Suprapubic skin (tissue), 4 donors: ENCODE measurements around the gene BDH1. TPM values are rescaled to one million over a fixed set of nuclear protein-coding genes. Genes with fewer than 3 reads are reported as not detected.

Source experiments
- DNase-seq, 2 donors: peaks; one replicate each; pipeline ENCODE4 v3.0.0-alpha.2; 2019; ENCODE audit warnings: low spot score in 2 of 2
- H3K27ac ChIP-seq: fragments of 200-600 bp; sonication (generic); one replicate; pipeline ENCODE4 v1.5.1; 2019
- H3K27me3 ChIP-seq: fragments of 200-600 bp; sonication (generic); one replicate; pipeline ENCODE4 v1.5.1; 2019
- H3K36me3 ChIP-seq: fragments of 200-600 bp; sonication (generic); one replicate; pipeline ENCODE4 v1.5.1; 2019
- H3K4me1 ChIP-seq: fragments of 200-600 bp; sonication (generic); one replicate; pipeline ENCODE4 v1.5.1; 2019
- H3K4me3 ChIP-seq: fragments of 200-600 bp; sonication (generic); one replicate; pipeline ENCODE4 v1.5.1; 2019; ENCODE audit warnings: mild to moderate bottlenecking
- H3K9me3 ChIP-seq: fragments of 200-600 bp; sonication (generic); one replicate; pipeline ENCODE4 v1.5.1; 2019
- EP300 ChIP-seq: sonication (generic); formaldehyde crosslinking; IDR thresholded peaks from one replicate; pipeline ENCODE4 v1.6.1; 2017; ENCODE audit warnings: antibody characterized with exemption
- POLR2A ChIP-seq, 2 donors: fragments of 450-650 bp; IDR thresholded peaks; one replicate each; pipeline ENCODE4 v1.6.1; 2017; ENCODE audit warnings: antibody characterized with exemption in 2 of 2, mild to moderate bottlenecking in 2 of 2, moderate library complexity in 2 of 2
- POLR2AphosphoS5 ChIP-seq, 3 donors: sonication (generic); formaldehyde crosslinking; IDR thresholded peaks; one replicate each; pipeline ENCODE4 v1.6.1; 2017; ENCODE audit warnings: antibody characterized with exemption in 3 of 3
- WGBS: methylation state at CpG from one replicate; pipeline ENCODE4 v1.1.5; 2018; 5-methylcytosine and 5-hydroxymethylcytosine counted together
- total RNA-seq, 4 donors: library from RNA; depleted of rRNA; stranded (reverse); fragments of >200 nt; gene quantifications; one replicate each; pipeline ENCODE4 v1.1.0, GENCODE V29; 2016
- TF ChIP-seq, protein P1 (sequence below), 2 donors: fragments of 200-600 bp in 1 of 2; fragments of 450-650 bp in 1 of 2; sonication (generic) in 1 of 2; IDR thresholded peaks; one replicate each; pipeline ENCODE4 v1.5.1; 2016 to 2019; ENCODE audit warnings: antibody characterized with exemption in 2 of 2, mild to moderate bottlenecking in 1 of 2, moderate library complexity in 1 of 2

The BDH1 gene
- total RNA-seq, 4 donors from 2014 or later = 40.7 to 70.7 (median 43.1) TPM

DNA sequence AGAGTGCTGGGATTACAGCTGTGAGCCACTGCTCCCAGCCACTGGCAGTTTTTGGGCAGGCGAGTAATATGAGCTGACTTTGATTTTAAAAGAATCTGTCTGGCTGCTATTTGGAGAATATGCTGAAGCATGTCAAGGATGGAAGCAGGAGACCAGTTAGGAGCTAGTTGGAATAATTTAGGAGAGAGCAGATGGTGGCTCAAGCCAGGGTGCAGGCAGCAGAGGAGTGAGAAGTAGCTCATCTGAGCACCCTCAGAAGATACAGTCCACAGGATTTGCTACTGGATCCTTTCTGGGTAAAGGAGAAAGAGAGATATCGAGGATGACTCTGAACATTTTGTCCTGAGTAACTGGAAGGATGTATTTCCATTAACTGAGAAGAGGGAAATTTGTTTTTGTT lies 30.4 kb upstream of the BDH1 start:
- Histone ChIP-seq H3K4me1 (no peaks in the 10 kb centered on the region), H3K4me3 (no peak overlapping the region), H3K36me3 (no peaks in the 10 kb centered on the region), H3K27me3 (no peaks in the 10 kb centered on the region), H3K27ac (no peak overlapping the region), H3K9me3 (no peaks in the 10 kb centered on the region)
- no peak for DNase-seq
- TF ChIP-seq EP300 = no peak
- no peak for TF ChIP-seq POLR2AphosphoS5 (IDR thresholded peaks at IDR 0.05)
- TF ChIP-seq, protein P1, sequence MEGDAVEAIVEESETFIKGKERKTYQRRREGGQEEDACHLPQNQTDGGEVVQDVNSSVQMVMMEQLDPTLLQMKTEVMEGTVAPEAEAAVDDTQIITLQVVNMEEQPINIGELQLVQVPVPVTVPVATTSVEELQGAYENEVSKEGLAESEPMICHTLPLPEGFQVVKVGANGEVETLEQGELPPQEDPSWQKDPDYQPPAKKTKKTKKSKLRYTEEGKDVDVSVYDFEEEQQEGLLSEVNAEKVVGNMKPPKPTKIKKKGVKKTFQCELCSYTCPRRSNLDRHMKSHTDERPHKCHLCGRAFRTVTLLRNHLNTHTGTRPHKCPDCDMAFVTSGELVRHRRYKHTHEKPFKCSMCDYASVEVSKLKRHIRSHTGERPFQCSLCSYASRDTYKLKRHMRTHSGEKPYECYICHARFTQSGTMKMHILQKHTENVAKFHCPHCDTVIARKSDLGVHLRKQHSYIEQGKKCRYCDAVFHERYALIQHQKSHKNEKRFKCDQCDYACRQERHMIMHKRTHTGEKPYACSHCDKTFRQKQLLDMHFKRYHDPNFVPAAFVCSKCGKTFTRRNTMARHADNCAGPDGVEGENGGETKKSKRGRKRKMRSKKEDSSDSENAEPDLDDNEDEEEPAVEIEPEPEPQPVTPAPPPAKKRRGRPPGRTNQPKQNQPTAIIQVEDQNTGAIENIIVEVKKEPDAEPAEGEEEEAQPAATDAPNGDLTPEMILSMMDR (IDR thresholded peaks at IDR 0.05) = no peak
- WGBS = 90% methylated on average over 2 of the region's 2 CpGs

DNA sequence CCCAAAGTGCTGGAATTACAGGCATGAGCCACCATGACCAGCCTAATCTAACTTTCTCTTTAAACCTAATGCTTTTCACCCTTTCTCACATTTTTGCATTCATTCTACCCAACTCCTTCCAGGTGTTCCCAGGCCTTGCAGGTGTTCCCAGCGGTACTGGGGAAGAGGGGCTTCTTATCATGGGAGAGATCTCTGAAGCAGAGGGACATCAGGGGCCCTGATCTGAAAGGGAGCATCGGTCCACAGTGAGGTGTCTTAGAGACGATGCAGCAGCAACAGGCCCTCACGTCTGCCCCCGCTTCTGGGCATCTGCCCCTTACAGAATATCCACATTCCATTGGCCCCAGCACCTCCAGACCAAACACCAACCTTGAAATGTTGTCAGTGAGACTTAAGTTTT lies 29.0 kb upstream of the BDH1 start:
- no peak for DNase-seq
- Histone ChIP-seq H3K27ac (no peak overlapping the region), H3K36me3 (no peaks in the 10 kb centered on the region), H3K27me3 (no peaks in the 10 kb centered on the region), H3K4me3 (no peak overlapping the region), H3K9me3 (no peaks in the 10 kb centered on the region), H3K4me1 (no peaks in the 10 kb centered on the region)
- 88% methylated on average over 5 of the region's 5 CpGs for WGBS
- no peak for TF ChIP-seq EP300
- no peak for TF ChIP-seq POLR2AphosphoS5 (IDR thresholded peaks at IDR 0.05)
- no peak for TF ChIP-seq POLR2A (IDR thresholded peaks at IDR 0.05)
- TF ChIP-seq, protein P1 (IDR thresholded peaks at IDR 0.05) = no peak

DNA sequence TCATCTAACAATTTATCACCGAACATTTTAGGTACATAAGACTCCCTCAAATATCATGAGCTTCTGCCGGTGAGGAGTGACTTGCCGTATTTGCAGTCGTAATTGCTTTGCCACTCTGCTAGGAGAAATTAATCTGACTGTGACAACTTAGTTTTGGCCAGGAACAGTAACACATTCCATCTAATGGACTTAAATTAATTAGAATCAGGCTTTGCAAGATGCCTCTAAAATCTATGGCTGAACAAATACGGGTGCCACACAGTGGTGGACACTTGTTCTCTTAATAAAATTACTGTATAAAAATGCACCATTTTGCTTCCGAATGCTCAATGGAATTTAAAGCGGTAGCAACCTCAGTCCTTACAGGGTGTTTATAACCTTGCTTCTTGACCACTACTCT lies 27.6 kb upstream of the BDH1 start:
- no peaks in the 10 kb centered on the region for H3K36me3 ChIP-seq
- H3K4me3 ChIP-seq = no peak overlapping the region
- 84% methylated on average over 7 of the region's 7 CpGs for WGBS
- no peak for DNase-seq
- TF ChIP-seq EP300 (no peak), POLR2A (IDR thresholded peaks at IDR 0.05) (no peak), POLR2AphosphoS5 (IDR thresholded peaks at IDR 0.05) (no peak)
- TF ChIP-seq, protein P1 (IDR thresholded peaks at IDR 0.05) = no peak
- H3K4me1 ChIP-seq = no peaks in the 10 kb centered on the region
- no peaks in the 10 kb centered on the region for H3K9me3 ChIP-seq
- no peaks in the 10 kb centered on the region for H3K27me3 ChIP-seq
- H3K27ac ChIP-seq = no peak overlapping the region

DNA sequence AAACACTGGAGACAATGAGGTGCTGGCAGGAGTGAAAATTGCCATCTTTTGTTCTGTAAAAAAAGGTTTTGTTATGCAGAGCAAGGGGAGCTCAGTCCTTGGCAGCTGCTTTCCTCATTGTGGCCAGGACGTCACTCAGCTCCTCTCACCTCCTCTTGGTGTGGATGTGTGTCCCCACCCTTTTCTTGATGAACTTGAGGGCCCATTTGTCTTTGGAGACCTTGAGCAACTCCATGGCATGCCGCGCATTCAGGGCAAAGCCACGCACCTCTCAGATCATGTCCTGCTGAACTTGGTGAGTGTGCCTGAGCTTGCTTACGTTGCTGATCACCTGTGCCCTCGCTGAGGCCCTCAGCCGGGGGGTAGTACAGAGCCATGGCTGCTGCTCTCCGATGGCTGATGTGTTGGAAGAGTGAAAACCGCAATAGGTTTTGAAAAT lies 24.5 kb upstream of the BDH1 start:
- Histone ChIP-seq H3K36me3 (no peaks in the 10 kb centered on the region), H3K27me3 (no peaks in the 10 kb centered on the region), H3K4me1 (no peaks in the 10 kb centered on the region), H3K27ac (no peak overlapping the region), H3K9me3 (no peaks in the 10 kb centered on the region), H3K4me3 (no peak overlapping the region)
- WGBS = 78% methylated on average over 9 of the region's 9 CpGs
- TF ChIP-seq, protein P1 (IDR thresholded peaks at IDR 0.05) = no peak
- TF ChIP-seq POLR2AphosphoS5 (IDR thresholded peaks at IDR 0.05) = no peak
- TF ChIP-seq EP300 = no peak
- TF ChIP-seq POLR2A (IDR thresholded peaks at IDR 0.05) = no peak
- DNase-seq = no peak

DNA sequence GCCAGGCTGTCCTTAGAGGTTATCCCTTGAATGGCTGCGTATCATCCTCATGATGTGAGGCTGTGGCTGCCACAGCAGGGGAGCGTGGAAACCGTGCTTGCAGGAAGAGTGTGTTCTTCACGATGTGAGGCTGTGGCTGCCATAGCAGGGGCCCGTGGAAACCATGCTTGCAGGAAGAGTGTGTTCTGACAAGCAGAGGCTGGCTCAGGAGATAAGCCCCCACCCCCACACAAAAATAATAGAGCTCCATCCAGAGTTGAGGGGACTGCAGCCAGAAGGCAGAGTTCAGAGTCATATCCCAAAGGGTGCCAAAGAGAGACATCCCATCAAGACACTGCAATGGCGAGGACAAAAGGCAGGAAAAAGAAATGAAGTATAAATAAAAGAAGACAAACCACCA lies 22.6 kb upstream of the BDH1 start:
- H3K36me3 ChIP-seq = no peaks in the 10 kb centered on the region
- no peaks in the 10 kb centered on the region for H3K4me1 ChIP-seq
- no peak for TF ChIP-seq EP300
- TF ChIP-seq POLR2AphosphoS5 (IDR thresholded peaks at IDR 0.05) = no peak
- TF ChIP-seq POLR2A (IDR thresholded peaks at IDR 0.05) = no peak
- 73% methylated on average over 6 of the region's 6 CpGs for WGBS
- no peaks in the 10 kb centered on the region for H3K9me3 ChIP-seq
- DNase-seq = no peak
- H3K27me3 ChIP-seq = no peaks in the 10 kb centered on the region
- no peak overlapping the region for H3K4me3 ChIP-seq
- no peak overlapping the region for H3K27ac ChIP-seq
